Hepatocyte (in vitro differentiated cells): Measurements from ENCODE around the gene SMAP1. TPM values are rescaled to one million over a fixed set of nuclear protein-coding genes. Genes with fewer than 3 reads are reported as not detected.

Experiments
- DNase-seq: peaks from one replicate; pipeline ENCODE4 v3.0.0-alpha.2; 2016; ENCODE audit warnings: low spot score
- H2AFZ ChIP-seq: fragments of 200-600 bp; sonication (generic); 2 replicates; pipeline ENCODE4 v1.6.0; 2016; ENCODE audit warnings: antibody characterized with exemption, mild to moderate bottlenecking
- H3K27ac ChIP-seq: fragments of 200-600 bp; sonication (generic); 2 replicates; pipeline ENCODE4 v1.5.1; 2016; ENCODE audit warnings: mild to moderate bottlenecking
- H3K27me3 ChIP-seq: fragments of 200-600 bp; sonication (generic); 2 replicates; pipeline ENCODE4 v1.6.1; 2016
- H3K36me3 ChIP-seq: fragments of 200-600 bp; sonication (generic); replicated peaks from 2 replicates; pipeline ENCODE4 v1.5.1; 2016; ENCODE audit warnings: low read depth; ENCODE audit not compliant: insufficient read depth
- H3K4me1 ChIP-seq: fragments of 200-600 bp; sonication (generic); 2 replicates; pipeline ENCODE4 v1.5.1; 2016; ENCODE audit warnings: mild to moderate bottlenecking, moderate library complexity; ENCODE audit not compliant: insufficient read depth
- H3K4me2 ChIP-seq: fragments of 200-600 bp; sonication (generic); 2 replicates; pipeline ENCODE4 v1.6.0; 2016
- H3K4me3 ChIP-seq: fragments of 200-600 bp; sonication (generic); 2 replicates; pipeline ENCODE4 v1.5.1; 2016; ENCODE audit warnings: mild to moderate bottlenecking
- H3K79me2 ChIP-seq: fragments of 200-600 bp; sonication (generic); 2 replicates; pipeline ENCODE4 v1.6.0; 2017; ENCODE audit warnings: mild to moderate bottlenecking
- H3K9me2 ChIP-seq: fragments of 200-600 bp; sonication (generic); replicated peaks from 2 replicates; pipeline ENCODE4 v1.6.0; 2017; ENCODE audit warnings: mild to moderate bottlenecking; ENCODE audit not compliant: insufficient read depth
- H3K9me3 ChIP-seq: fragments of 200-600 bp; sonication (generic); 2 replicates; pipeline ENCODE4 v1.5.1; 2016; ENCODE audit warnings: low read depth, mild to moderate bottlenecking
- H4K20me1 ChIP-seq: fragments of 200-600 bp; sonication (generic); 2 replicates; pipeline ENCODE4 v1.6.0; 2016; ENCODE audit warnings: mild to moderate bottlenecking; ENCODE audit not compliant: insufficient read depth, poor library complexity, severe bottlenecking
- EZH2 ChIP-seq: fragments of 200-600 bp; sonication (generic); IDR thresholded peaks from 2 replicates; pipeline ENCODE4 v1.6.1; 2016; ENCODE audit warnings: antibody characterized with exemption, mild to moderate bottlenecking, borderline replicate concordance
- EZH2phosphoT487 ChIP-seq: fragments of 200-600 bp; sonication (generic); IDR thresholded peaks from one replicate; pipeline ENCODE4 v1.6.1; 2018; ENCODE audit warnings: antibody characterized with exemption, mild to moderate bottlenecking, low read depth, moderate library complexity; ENCODE audit not compliant: unreplicated experiment, severe bottlenecking
- WGBS: methylation state at CpG from one replicate; pipeline ENCODE4 v1.1.6; 2016; ENCODE audit warnings: low lambda C conversion rate; ENCODE audit errors: missing lambda C conversion rate; 5-methylcytosine and 5-hydroxymethylcytosine counted together
- polyA plus RNA-seq: library from polyadenylated mRNA; unstranded; fragments of >200 nt; fragmentation: Nextera tagmentation; extraction: Ambion mirVana; gene quantifications from 2 replicates; pipeline ENCODE4 v1.2.1, GENCODE V29; 2016
- total RNA-seq: library from RNA; depleted of rRNA; stranded (reverse); fragments of >200 nt; gene quantifications from 2 replicates; pipeline ENCODE4 v1.2.3, GENCODE V29; 2014
- TF ChIP-seq, protein P1 (sequence below): fragments of 200-600 bp; sonication (generic); IDR thresholded peaks from 2 replicates; pipeline ENCODE4 v1.5.1; 2016; ENCODE audit warnings: antibody characterized with exemption, mild to moderate bottlenecking; ENCODE audit not compliant: poor library complexity

Gene SMAP1
- total and polyA plus RNA-seq, 2 experiments from 2014 or later = 28.2 to 42.4 TPM

DNA sequence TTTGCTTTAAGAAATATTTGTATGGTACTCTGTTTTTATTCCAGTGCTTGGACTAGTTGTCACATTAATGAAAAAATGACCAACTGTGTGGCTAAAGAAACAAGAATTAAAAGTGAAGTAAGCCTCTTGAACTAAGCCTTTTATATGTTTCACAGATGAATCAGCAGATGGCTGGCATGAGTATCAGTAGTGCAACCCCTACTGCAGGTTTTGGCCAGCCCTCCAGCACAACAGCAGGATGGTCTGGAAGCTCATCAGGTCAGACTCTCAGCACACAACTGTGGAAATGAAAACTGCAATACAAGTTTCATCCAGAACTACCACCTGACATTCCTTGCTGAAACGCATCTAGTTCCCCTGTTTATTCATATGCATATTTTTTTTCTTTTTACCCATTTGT lies 192.4 kb downstream of the SMAP1 start:
- no peak for TF ChIP-seq EZH2phosphoT487
- TF ChIP-seq, protein P1, sequence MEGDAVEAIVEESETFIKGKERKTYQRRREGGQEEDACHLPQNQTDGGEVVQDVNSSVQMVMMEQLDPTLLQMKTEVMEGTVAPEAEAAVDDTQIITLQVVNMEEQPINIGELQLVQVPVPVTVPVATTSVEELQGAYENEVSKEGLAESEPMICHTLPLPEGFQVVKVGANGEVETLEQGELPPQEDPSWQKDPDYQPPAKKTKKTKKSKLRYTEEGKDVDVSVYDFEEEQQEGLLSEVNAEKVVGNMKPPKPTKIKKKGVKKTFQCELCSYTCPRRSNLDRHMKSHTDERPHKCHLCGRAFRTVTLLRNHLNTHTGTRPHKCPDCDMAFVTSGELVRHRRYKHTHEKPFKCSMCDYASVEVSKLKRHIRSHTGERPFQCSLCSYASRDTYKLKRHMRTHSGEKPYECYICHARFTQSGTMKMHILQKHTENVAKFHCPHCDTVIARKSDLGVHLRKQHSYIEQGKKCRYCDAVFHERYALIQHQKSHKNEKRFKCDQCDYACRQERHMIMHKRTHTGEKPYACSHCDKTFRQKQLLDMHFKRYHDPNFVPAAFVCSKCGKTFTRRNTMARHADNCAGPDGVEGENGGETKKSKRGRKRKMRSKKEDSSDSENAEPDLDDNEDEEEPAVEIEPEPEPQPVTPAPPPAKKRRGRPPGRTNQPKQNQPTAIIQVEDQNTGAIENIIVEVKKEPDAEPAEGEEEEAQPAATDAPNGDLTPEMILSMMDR = no peak
- TF ChIP-seq EZH2 = no peak
- no peaks in the 10 kb centered on the region for H3K79me2 ChIP-seq
- DNase-seq = no peak
- no peaks in the 10 kb centered on the region for H3K9me2 ChIP-seq
- no peak overlapping the region for H3K4me3 ChIP-seq
- H4K20me1 ChIP-seq = no peaks in the 10 kb centered on the region
- H3K9me3 ChIP-seq = no peaks in the 10 kb centered on the region
- no peaks in the 10 kb centered on the region for H3K36me3 ChIP-seq
- H3K4me1 ChIP-seq = no peaks in the 10 kb centered on the region
- no peak overlapping the region for H3K27ac ChIP-seq
- no peak overlapping the region for H3K4me2 ChIP-seq
- H2AFZ ChIP-seq = no peak overlapping the region
- no peaks in the 10 kb centered on the region for H3K27me3 ChIP-seq
- WGBS = 96% methylated on average over 1 of the region's 1 CpG

DNA sequence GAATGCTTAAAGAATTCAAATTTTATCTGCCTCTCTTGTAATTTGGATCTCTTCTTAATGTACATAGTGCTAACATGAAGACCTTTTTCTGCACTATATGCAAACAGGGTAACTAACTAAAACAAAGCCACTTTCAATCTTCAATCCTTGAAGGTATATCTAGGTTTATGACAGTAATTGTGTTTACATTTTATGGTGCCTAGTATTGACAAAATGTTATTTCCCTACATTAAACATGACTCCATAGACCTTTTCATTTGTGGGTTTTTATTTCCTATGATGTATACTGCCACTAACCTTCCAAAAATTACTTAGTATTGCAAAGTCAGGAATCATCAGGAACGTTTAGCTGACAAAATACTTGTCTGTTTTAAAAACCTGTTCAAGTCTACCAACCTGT lies 193.2 kb downstream of the SMAP1 start:
- H3K27me3 ChIP-seq = no peaks in the 10 kb centered on the region
- no peaks in the 10 kb centered on the region for H3K9me2 ChIP-seq
- no peak overlapping the region for H3K27ac ChIP-seq
- H3K79me2 ChIP-seq = no peaks in the 10 kb centered on the region
- H3K36me3 ChIP-seq = no peaks in the 10 kb centered on the region
- H4K20me1 ChIP-seq = no peaks in the 10 kb centered on the region
- 92% methylated on average over 1 of the region's 1 CpG for WGBS
- no peak overlapping the region for H3K4me3 ChIP-seq
- no peaks in the 10 kb centered on the region for H3K9me3 ChIP-seq
- H2AFZ ChIP-seq = no peak overlapping the region
- H3K4me2 ChIP-seq = no peak overlapping the region
- TF ChIP-seq EZH2 = no peak
- TF ChIP-seq, protein P1 = no peak
- TF ChIP-seq EZH2phosphoT487 = no peak
- DNase-seq = no peak
- H3K4me1 ChIP-seq = no peaks in the 10 kb centered on the region

DNA sequence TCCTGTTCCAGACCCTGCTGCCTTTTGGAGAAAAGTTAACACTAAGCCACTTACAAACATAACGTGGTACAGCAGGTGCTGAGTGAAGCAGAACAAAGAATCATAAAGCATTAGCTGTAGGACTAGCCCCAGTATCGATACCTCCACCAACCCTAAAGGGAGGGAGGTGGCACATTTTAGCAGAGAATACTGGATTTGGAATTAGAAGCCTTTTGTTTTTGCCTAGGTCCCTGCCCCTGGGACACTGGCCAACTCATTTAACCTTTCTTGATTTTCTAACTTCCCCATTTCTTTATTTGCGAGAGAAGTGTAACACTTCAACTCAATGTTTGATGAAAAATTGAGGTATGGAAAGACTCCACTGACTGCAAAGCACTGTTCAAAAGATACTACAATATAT lies 195.7 kb downstream of the SMAP1 start:
- TF ChIP-seq EZH2 (no peak), EZH2phosphoT487 (no peak)
- TF ChIP-seq, protein P1 = no peak
- 81% methylated on average over 3 of the region's 3 CpGs for WGBS
- no peak overlapping the region for H2AFZ ChIP-seq
- no peaks in the 10 kb centered on the region for H3K36me3 ChIP-seq
- no peaks in the 10 kb centered on the region for H3K9me3 ChIP-seq
- no peaks in the 10 kb centered on the region for H4K20me1 ChIP-seq
- H3K79me2 ChIP-seq = no peaks in the 10 kb centered on the region
- no peak overlapping the region for H3K4me3 ChIP-seq
- H3K4me1 ChIP-seq = no peaks in the 10 kb centered on the region
- H3K9me2 ChIP-seq = no peaks in the 10 kb centered on the region
- no peak overlapping the region for H3K4me2 ChIP-seq
- no peak overlapping the region for H3K27ac ChIP-seq
- H3K27me3 ChIP-seq = no peaks in the 10 kb centered on the region
- no peak for DNase-seq

DNA sequence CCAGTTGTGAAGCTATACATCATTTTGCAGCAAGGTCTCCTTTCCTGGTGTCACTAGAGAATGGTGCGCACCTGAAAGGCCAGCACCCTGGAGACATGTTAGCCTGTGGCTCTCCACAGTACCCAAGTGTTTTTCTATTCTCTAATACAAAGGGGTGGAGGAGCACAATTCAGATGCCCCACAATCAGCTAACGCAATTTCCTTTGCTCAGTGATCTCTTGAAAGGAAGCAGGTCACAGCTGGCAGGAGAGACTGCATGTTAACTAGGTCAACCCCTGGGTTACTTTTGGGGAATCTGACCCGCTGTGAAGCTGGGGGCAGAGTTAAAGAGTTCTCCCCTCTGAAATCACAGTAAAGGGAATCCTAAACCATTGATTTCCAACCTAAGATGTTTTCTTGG lies 196.7 kb downstream of the SMAP1 start:
- Histone ChIP-seq H3K4me3 (no peak overlapping the region), H3K36me3 (no peaks in the 10 kb centered on the region), H3K27ac (no peak overlapping the region), H2AFZ (no peak overlapping the region), H3K9me3 (no peaks in the 10 kb centered on the region), H3K27me3 (no peaks in the 10 kb centered on the region), H3K4me1 (no peaks in the 10 kb centered on the region), H3K79me2 (no peaks in the 10 kb centered on the region), H3K4me2 (no peak overlapping the region), H3K9me2 (no peaks in the 10 kb centered on the region), H4K20me1 (no peaks in the 10 kb centered on the region)
- 94% methylated on average over 3 of the region's 3 CpGs for WGBS
- DNase-seq = no peak
- TF ChIP-seq EZH2phosphoT487 (no peak), EZH2 (no peak)
- TF ChIP-seq, protein P1 = no peak
